Measurements from ENCODE around the gene KISS1.

DNA sequence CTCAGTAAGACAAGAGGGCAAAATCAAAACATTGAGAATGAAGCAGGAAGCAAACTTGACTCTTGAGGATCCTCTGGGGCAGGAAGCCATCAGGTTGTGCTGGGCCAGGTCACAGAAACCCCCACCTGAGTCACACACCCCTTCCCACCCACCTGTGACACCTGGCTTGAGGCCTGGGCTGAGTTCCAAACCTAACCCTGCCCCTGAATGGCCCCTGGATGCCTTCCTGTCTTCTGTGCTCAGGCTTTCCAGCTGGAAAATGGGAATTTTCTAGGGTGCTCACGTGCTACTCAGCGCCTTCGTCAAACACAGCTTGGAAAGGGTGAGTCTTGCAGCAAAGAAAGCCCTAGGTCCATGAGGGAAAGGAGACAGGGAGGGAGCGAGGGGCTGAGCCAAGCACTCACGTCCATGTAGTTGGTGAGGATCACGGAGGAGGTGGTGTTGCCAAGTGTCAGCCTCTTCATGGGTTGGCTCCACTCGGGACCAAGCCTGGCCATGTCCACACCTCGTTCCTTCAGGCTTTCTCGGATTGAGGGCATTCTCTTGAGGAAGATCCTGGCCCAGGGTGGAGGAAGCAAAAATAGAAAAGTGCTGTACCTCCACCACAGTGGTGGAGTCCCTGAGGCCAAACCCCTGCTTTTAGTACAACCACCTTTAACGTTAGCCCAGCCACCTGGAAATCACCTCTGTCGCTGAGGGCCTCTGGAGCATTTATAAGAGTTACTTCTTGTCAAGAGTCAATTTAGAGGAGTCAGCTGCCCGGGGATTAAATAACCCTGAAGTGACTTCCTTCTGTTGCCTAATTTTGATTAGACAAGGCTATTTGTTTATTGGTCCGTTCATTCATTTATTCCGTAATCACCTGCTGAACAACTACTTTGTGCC is 34.4 kb downstream of the KISS1 start:
- TF ChIP-seq, protein P1, sequence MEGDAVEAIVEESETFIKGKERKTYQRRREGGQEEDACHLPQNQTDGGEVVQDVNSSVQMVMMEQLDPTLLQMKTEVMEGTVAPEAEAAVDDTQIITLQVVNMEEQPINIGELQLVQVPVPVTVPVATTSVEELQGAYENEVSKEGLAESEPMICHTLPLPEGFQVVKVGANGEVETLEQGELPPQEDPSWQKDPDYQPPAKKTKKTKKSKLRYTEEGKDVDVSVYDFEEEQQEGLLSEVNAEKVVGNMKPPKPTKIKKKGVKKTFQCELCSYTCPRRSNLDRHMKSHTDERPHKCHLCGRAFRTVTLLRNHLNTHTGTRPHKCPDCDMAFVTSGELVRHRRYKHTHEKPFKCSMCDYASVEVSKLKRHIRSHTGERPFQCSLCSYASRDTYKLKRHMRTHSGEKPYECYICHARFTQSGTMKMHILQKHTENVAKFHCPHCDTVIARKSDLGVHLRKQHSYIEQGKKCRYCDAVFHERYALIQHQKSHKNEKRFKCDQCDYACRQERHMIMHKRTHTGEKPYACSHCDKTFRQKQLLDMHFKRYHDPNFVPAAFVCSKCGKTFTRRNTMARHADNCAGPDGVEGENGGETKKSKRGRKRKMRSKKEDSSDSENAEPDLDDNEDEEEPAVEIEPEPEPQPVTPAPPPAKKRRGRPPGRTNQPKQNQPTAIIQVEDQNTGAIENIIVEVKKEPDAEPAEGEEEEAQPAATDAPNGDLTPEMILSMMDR (IDR thresholded peaks at IDR 0.05), result no peak
- no peak for TF ChIP-seq TCF7L2 (IDR thresholded peaks at IDR 0.05; ENCODE audit: low read depth, low read length)
- TF ChIP-seq SIN3A (IDR thresholded peaks at IDR 0.05; ENCODE audit: borderline replicate concordance, insufficient read depth, low read depth, low read length), result no peak
- no peak for TF ChIP-seq POLR2AphosphoS5 (IDR thresholded peaks at IDR 0.05; ENCODE audit: low read depth, low read length)
- TF ChIP-seq REST (IDR thresholded peaks at IDR 0.05; ENCODE audit: insufficient read depth in 1 of 2, low read depth in 2 of 2, low read length in 1 of 2), result no peak

Data from Panc1 (cell line).